NCI-H524 treated with DMSO at 0.1 percent for 48 hours (cell line): ENCODE data around the gene FKBP11.
"Not testable (repeated sequence)": the region's sequence is repeated elsewhere in the genome, so short reads cannot be mapped to it uniquely, and the experiment has no call there.

Experiments used
- DNase-seq: peaks from one replicate; lab custom pipeline; 2025; lab: John Stamatoyannopoulos, UW

FKBP11 gene

DNA sequence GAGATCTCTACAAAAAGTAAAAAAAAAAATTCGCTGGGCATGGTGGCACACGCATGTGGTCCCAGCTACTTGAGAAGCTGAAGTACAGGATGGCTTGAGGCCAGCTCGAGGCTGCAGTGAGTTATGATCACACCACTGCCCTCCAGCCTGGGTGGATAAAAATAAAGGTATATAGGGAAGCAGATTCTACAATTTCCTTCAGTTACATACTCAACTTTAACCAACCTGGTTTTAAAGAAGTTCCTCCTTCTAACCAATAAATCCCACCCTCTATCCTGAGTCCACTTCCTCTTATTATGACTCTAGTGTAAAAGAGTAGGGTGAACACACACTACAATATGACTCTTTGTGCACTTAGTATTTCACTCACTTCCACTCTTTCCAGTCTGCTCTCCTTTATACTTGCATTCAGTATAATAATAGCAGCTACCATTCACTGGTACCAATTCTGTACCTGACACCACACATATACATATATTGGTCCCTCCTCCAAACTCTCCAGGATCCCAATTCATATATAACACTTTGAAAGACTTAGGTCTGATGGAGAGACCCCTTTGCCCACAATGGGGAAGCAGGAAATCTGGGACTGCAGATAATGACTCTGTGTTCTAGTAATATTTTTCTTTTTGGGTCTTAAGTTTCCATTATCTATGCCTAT lies 29.7 kb upstream of the FKBP11 start:
- no peak for DNase-seq

DNA sequence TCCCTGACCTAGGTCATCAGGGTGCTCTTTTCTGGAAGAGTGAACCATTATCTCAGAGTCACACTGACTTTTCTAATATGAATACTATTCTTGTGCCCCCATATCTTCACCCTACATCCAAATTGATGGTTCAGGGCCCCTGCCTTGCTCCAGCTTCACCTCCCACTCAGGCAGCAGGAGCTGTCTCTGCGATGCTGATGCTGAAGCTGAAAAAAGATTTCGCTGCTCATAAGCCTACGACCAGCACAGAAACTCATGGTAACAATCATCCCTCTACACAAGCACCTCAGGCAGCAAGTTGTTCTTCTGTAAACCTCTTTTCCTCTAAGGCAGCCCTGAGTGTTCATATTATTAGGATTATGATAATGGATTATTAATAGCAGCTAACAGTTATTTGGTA lies 28.8 kb upstream of the FKBP11 start:
- no peak for DNase-seq

DNA sequence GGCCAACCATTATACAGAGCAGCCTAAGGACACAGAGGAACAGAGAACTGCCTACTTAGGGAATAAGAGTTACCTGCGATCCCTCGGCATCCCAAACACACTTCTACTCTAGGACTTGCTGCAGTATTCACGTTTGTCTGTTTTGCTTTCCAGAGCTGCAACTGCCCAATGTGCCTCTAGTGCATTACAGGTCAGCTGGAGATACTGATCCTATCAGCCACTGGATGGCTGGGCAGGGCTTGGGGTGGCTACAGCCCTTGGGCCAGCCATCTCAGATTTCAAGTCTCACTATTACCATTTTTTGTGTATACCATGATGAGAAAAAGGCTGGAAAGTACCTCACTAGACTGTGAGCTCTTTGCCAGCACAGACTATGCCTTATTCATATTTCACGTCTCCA lies 27.4 kb upstream of the FKBP11 start:
- DNase-seq, result no peak

DNA sequence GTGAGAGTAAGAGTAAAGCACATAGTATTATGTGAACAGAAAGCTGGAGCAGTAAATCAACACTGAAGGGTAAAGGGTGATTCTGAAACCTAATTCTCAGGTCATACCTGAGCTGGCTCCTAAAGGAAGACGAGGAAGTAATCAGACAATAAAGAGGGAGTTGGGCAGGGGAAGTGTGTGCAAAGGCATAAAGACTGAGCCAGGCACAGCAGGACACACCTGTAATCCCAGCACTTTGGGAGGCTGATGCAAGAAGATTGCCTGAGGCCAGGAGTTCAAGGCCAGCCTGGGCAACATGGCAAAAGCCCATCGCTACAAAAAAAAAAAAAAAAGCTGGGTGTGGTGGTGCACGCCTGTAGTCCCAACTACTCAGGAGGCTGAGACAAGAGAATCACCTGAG lies 22.4 kb upstream of the FKBP11 start:
- DNase-seq, result no peak

DNA sequence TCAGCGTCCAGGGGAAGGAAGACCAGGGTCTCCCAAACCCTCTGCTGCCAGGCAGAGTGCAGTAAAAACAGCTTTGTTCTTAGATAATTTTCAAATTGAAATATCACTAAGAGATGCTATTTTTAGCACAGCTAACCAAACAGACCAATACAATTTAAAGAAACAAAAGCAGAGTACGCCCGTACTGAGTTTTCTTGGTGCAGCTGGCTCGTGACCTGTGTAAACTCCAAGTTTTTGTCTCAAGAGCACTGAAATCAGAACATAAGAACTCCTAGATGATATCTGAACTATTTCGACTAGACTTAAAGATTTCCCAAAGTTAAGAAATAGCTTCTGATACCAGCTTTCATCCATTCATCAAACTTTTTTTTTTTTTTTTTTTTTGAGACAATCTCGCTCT lies 21.7 kb upstream of the FKBP11 start:
- DNase-seq, result no peak

DNA sequence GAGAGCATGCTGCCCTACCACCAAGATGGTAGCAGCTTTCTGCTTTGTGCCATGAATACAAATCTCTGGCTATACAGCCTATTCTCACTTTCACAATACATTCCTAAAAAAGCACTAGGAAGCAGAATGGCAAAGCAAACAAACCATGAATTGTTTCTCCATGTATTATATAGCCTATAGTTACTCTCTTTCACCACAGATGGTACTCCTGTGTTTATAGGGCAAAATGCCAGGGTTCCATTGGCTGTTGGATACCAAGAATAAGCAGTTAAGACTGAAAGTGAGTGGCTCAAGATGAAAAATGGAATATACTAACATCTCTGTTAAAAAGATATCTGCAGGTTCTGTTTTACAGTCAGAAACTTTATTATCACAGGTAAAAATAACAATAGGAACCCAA lies 20.9 kb upstream of the FKBP11 start:
- DNase-seq, result no peak

DNA sequence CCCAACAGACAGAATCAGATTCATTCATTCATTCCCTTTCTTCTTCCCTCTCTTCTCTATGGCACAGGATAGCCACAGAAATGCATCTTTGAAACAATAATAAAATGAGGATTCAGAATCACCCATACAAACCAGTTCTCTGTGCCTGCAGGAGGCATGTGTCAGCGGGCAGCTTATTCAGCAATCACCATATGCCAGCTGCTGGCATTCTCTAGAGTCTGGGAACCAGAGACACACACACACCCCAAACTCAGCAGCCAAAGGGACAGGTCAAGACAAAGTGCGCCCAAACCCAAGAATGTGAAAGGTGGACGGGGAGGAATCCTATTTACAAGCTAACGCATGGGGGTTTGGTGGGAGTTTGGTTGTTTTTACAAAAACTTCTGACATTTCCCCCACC lies 17.9 kb upstream of the FKBP11 start:
- no peak for DNase-seq

DNA sequence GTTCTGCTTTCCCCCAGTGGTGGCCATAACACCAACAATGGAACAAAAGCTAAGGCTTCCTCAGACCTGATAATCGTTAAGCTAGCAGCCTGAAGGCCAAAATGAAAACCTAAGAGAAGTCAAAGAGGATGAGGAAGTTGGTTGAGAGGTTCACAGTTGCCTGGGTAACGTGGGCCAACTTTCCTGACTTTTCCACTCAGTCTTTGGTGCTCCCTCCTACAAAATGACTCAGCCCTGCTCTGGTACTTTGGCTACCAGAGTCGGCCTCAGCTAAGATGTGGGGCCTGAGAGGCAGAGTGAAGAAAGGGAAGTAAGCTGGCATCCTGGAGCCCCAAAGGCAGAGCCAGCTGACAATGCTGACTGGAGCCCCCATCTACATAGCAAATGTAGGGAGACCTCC lies 14.9 kb upstream of the FKBP11 start:
- DNase-seq, result no peak

DNA sequence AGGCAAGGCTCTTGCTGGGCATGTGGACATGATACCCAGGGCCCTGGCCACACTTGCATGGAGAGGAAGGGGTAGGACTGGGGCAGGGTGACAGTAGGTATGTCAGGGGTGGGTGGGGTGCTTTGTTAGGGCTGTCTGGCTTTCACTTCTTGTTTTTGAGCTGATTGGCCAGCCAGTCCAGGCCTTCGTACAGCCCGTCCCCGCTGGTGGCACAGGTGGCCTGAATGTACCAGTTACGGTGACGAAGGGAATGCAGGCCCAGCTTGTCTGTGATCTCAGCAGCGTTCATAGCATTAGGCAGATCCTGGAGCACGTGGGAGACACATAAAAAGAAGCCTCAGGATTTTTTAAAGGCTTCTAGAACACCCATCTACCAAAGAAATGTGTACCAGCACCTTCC lies 13.5 kb upstream of the FKBP11 start:
- DNase-seq, result no peak

DNA sequence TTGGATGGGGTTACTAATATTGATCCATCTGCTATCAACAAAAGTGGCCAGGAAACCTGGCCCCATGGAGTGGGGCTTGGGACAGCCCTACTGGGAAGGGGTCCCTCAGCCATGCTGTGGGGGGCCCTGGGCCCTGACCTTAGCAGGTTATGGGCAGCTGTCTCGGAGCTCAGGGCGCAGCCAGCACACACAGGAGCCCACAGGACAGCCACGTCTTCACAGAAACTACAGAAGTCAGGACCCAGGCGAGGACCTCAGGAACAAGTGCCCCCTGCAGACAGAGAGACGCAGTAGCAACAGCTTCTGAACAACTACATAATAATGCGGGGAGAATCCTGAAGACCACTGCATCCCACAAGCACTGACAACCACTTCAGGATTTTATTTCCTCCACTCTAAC lies 11.9 kb upstream of the FKBP11 start:
- DNase-seq, result no peak

DNA sequence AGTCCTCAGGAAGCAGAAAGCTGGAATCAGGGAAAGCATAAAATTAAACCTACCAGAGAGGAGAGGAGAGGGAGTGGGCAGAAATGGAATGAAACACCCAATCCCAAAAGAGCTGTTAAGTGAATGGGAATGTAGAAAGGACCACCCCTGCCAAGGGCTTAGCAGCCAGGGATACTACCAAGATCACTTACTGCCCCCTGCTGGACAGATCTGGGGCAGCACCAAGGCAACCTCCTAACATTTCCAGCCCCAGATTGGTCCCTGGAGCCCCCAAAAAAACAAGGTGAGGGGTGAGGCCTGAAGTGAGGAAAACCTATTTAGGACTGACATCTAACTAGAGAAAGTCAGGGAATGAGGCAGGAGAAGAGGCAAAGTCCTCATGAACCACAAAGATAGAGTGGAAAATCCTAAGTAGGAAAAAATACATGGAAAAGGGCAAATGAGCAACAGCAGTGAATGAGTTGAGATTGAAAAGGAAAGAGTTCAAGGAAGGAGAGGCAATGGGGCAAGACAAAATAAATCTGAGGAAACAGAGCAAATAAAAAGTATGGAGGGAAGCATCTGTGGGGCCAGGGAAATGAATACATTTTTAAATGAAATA lies 11.2 kb upstream of the FKBP11 start:
- no peak for DNase-seq

DNA sequence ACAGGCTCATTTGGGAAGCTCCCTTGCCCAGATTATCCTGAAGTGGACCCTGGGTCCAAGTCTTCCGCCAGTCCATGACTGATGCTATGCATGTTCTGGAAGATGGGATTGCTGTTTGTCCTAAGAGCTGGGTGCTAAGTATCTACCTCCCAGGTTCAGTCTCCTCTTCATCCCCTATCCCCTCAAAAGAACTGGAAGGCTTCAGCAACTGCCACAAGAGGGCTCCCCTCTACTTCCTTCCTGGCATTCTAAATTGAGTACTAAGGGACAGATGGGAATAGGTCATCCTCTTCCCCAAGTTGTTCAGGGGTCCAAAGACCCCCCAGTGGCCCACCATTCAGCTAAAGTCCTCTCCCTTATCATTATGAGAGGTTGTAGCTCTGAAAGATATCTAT lies 9.0 kb upstream of the FKBP11 start:
- no peak for DNase-seq

DNA sequence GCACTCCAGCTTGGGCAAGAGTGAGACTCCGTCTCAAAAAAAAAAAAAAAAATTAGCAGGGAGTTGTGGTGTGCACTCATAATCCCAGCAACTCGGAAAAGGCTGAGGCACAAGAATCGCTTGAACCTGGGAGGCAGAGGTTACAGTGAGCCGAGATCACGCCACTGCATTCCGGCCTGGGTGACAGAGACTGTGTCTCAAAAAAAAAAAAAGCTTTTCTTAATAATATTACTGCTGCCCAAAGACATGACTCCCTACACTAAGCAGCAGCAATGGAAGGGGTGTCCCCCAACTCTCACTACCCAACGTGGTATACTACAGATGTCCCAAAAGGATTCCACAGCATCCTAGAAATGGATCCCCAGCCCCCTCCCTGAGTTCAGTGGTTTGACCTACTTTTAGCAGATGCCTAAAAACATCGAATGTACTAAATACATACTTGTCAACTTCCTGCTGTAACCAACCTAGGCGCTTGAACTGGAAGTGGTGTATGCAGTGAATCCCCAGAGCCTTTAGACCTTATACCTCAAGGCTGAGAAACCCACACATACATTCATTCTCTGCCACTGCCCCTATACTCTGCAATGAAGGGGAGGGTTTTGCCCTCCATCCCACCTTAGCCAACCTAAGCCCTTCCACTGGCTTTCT lies 8.5 kb upstream of the FKBP11 start:
- no peak for DNase-seq

DNA sequence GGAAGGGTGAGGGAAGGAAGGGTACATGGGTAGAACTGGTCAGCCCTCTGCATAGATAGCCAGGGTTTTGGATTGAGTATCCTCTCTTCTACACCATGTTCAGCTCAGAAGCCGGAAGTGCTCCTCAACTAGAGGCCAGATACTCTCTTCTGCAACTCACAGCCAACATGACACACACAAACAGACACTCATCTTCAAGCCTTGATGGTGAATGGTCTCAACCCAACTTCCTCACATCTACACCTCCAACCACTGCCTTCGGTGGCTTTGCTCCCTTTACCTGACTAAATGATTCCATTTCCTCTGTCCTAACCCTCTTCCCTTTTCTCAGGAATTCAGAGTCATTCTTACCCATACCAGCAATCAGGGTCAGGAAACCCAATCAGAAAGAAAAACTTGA lies 7.6 kb upstream of the FKBP11 start:
- DNase-seq, result no peak

DNA sequence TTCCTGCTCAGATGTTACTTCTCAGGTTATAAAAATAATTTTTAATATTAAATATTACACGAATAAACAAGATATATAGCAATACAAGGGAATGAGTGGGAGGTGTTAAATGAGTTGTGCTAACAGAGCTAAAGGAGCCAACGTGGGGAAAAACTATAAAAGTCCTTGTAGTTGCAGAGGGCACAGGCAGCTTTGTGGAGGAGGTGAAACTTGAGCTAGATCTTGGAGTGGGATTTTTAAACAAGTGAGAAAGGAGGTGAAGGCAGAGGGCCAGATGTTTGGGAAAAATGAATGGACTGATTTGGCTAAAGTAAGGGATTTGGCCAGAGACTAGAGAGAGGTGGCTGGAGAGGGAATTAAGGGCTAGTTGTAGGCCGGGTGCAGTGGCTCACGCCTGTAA lies 5.2 kb upstream of the FKBP11 start:
- no peak for DNase-seq

DNA sequence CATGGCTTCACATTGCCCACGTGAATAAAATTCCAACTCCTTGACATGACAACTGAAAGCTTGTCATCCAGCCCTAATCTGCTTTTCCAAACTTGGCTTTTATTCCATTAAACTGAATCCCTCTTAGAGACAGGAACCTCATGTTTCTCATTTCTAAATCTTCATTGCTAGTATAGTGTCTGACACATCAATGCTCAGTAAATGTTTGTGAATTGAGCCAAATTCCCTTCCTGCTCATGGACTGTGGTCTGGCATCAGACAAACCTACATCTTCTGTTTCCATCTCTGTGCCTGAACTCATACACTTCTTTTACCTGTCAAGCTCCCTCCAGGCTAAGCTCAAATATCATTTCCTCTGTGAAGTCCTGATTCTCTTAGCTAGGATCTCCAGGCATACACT lies 4.3 kb upstream of the FKBP11 start:
- DNase-seq, result no peak

DNA sequence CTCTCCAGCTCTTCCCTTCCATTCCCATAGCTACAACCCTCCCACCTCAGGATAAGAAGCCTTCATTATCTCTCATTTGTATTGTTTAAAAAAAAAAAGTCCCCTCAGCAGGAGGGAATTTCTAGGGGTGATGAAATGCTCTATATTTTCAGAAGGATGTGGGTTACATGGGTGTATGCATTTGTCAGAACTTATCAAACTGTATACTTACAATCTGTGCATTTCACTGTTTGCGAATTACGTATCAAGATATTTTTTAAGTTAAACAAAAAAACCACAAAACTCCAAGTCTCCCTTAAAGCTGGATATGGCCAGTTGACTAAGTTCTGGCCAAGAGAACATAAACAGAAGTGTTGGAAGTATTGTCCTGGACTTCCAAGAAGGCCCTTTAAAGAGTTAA lies 2.0 kb upstream of the FKBP11 start:
- DNase-seq, result no peak

DNA sequence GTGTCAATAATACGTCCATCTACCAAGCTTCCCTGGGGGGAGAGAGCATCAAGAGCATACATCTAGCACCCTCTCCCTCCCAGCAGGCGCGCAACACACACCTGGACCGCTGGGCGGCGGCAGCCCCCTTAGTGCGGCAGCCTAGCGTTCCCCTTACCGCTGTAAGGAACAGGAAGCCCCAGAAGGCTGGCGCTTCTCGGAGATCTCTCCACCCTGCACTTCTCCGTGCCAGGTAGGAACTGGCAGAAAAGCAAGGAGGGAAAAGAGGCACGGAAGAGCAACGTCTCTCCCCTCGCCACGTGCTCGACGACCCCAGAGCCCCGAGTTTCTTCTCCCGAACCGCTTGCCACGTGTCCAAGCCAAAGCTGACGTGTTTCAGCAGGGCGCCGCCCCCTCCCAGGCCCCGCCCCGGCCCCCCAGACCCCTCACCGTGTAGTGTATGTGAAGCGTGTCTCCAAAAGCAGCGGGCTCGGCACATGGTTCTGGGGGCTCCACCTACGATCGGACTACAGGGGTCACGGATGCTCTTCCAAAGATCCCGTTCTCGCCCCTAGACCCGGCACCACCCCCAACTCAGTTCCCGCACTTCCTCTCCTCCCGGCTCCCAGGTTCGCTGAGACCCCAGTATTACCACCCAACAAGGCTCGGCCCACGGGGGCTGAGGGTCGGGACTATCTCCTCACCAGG lies 532 bp downstream of the FKBP11 start:
- DNase-seq, result no peak

DNA sequence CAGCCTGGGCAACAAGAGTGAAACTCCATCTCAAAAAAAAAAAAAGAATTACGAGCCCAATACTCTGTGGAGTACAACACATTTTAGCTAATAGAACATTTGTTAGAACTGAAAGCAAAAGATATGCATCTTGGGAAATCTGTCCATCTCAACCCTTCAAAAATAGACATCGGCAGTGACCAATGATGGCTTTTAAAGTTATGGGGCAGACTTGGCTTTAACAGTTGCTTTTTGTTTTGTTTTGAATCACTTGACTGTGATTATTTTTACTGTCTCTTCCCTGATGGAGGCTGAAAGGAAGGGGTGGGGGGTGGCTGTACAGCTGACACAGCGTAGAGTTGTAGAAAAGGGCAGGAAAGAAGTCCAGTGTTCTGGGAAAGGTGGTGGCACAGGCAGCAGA lies 2.2 kb downstream of the FKBP11 start:
- DNase-seq, result no peak

DNA sequence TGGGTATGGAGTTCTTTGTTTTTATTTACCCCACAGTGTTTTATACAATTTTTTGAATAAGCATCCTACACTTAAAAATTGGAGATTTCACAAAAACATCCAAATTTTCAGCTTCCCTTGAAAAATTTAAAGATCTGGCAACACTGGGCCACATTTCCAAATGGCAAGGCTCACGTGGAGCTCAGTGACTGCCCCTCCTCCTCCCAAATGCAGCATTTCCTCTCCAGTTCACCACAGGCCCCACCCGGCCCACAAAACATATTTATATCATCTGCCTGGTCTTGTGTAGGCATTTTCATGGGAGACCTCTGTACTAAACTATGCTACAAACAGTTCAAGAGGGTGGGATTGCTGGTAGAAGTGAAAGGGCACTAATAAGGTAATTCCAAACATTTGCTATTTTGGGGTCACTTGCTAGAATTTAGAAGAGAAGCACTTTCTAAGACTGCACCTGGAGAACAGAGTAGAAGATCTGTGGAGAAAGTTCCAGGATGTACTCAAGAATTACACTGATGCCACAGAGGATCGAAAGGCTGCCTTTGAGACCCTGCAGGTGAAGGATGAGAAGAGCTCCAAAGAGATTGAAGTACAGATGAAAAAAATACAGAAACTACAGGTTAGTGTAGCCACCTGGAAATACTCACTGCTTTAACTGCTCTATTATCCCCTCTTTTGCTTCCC lies 7.3 kb downstream of the FKBP11 start:
- no peak for DNase-seq

DNA sequence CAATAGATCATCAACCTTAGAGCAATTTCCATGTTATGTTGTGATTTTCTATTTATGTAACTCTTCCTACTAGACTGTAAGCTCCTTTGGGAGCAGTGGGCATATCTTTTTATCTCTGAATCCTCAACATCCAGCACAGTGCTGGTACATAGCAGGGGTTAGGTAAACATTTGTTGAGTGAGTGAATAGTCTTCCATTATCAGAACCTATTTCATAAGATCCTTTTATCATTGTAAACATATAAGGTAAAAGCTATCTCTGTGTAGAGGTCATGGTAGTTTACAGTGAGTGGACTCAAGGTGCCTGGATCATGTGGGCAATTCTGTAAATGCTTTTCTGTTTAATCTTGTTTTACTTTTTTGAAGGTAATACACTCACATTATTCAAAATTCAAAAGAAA lies 15.1 kb downstream of the FKBP11 start:
- DNase-seq, result no peak

DNA sequence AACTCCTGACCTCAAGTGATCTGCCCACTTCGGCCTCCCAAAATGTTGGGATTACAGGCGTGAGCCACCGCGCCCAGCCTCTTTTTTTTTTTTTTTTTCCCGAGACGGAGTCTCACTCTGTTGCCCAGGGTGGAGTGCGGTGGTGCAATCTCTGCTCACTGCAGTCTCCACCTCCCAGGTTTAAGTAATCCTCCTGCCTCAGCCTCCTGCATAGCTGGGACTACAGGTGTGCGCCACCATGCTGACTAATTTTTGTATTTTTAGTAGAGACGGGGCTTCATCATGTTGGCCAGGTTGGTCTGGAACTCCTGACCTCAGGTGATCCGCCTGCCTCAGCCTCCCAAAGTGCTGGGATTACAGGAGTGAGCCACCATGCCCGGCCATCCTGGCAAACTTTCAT lies 15.6 kb downstream of the FKBP11 start:
- DNase-seq, result not testable (repeated sequence)

DNA sequence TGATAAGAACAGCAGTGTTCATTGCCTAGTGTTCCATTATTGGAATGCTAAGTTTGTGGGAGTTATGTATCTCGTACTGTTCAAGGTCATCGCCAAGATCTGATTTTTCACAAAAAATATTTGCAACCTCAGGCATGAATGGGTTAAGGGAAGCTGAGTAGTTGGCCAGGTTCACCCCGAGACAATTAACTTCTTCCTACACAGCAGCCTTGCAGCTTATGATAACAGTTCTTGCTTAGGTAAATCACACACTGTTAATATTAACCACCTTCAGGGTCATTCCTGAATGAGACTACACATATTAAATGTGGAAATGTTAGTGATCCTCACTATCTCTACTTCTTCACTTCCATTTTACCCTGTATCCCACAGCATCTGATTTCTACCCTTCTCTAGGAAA lies 18.0 kb downstream of the FKBP11 start:
- no peak for DNase-seq
